Activated CD4-positive, CD25-positive, alpha-beta regulatory T cell treated with anti-CD3 and anti-CD28 coated beads, Interleukin-2, amount 50 U/mL, for 72 hours (primary cell): ENCODE measurements around the gene ATF7.
A peak's percentile ranks its signal among the peaks of the same experiment; 100 is the strongest.
"Not testable (repeated sequence)": the region's sequence is repeated elsewhere in the genome, so short reads cannot be mapped to it uniquely, and the experiment has no call there.

Experiments used
- DNase-seq: peaks from one replicate; pipeline ENCODE4 v3.0.0; 2021

Gene ATF7

GRCh38 chr12:53499266-53500141, 126.7 kb downstream of the ATF7 start, which contains the start of gene MAP3K12:
TSS of gene MAP3K12 (minus strand) at chr12:53499458. CDS start at chr12:53487391, 12,067 bp downstream.
- peak; percentile 66 for DNase-seq

GRCh38 chr12:53498235-53498630, 127.9 kb downstream of the ATF7 start:
- no peak for DNase-seq

GRCh38 chr12:53497461-53497860, 128.7 kb downstream of the ATF7 start:
- no peak for DNase-seq

GRCh38 chr12:53496752-53497032, 129.5 kb downstream of the ATF7 start:
- DNase-seq = no peak

GRCh38 chr12:53495903-53496751, 130.1 kb downstream of the ATF7 start:
- no peak for DNase-seq

- no peak for DNase-seq
Observed at GRCh38 chr12:53493610-53494391, 132.4 kb downstream of the ATF7 start.

- DNase-seq = peak; percentile 88
Observed at GRCh38 chr12:53492830-53493609, 133.2 kb downstream of the ATF7 start.

GRCh38 chr12:53492188-53492587, 134.0 kb downstream of the ATF7 start:
- DNase-seq = no peak

GRCh38 chr12:53489242-53489864, 136.8 kb downstream of the ATF7 start:
- no peak for DNase-seq

- no peak for DNase-seq
Observed at GRCh38 chr12:53486736-53487487, 139.3 kb downstream of the ATF7 start.

GRCh38 chr12:53485955-53486735, 140.0 kb downstream of the ATF7 start:
- DNase-seq = no peak

- DNase-seq = no peak
Observed at GRCh38 chr12:53484686-53485575, 141.3 kb downstream of the ATF7 start.

GRCh38 chr12:53483979-53484377, 142.2 kb downstream of the ATF7 start:
- DNase-seq = no peak

GRCh38 chr12:53483225-53483978, 142.8 kb downstream of the ATF7 start:
- DNase-seq = no peak

GRCh38 chr12:53482626-53483168, 143.5 kb downstream of the ATF7 start:
- no peak for DNase-seq

- no peak for DNase-seq
Observed at GRCh38 chr12:53481939-53482586, 144.1 kb downstream of the ATF7 start.

- not testable (repeated sequence) for DNase-seq
Observed at GRCh38 chr12:53481458-53481857, 144.7 kb downstream of the ATF7 start.
